SK-N-SH (cell line): ENCODE data around the gene TTC23L. TPM values are rescaled to one million over a fixed set of nuclear protein-coding genes. Genes with fewer than 3 reads are reported as not detected.

Experiments
- CTCF ChIA-PET: fragments of 300-600, 350-600 bp; formaldehyde crosslinking; extraction: SDS; loops from one replicate; lab custom pipeline; 2021; lab: Yijun Ruan, JAX
- POLR2A ChIA-PET: fragments of 350-600 bp; sonication (Branson Sonifier 250); formaldehyde crosslinking; extraction: SDS; loops from one replicate; lab custom pipeline; 2020; ENCODE audit warnings: antibody characterized with exemption, inconsistent platforms; lab: Yijun Ruan, JAX
- DNase-seq: peaks from one replicate; pipeline ENCODE4 v3.0.0; 2012
- H2AFZ ChIP-seq: fragments of 200-600 bp; sonication (generic); 2 replicates; pipeline ENCODE4 v1.8.1; 2016; ENCODE audit warnings: antibody characterized with exemption, mild to moderate bottlenecking, low read depth
- H3F3A ChIP-seq: fragments of 200-600 bp; sonication (generic); replicated peaks from 2 replicates; pipeline ENCODE3; 2016; ENCODE audit warnings: antibody characterized with exemption, mild to moderate bottlenecking; ENCODE audit not compliant: insufficient read depth
- H3K27ac ChIP-seq, 2 experiments: fragments of 200-500 bp in 1 of 2; fragments of 200-600 bp in 1 of 2; sonication (Bioruptor generic) in 1 of 2; sonication (generic), shearing (Covaris generic) in 1 of 2; 2 replicates each; pipeline versions ENCODE4 v1.5.1 to v1.6.1; 2014 to 2016; ENCODE audit warnings: low read depth in 2 of 2, inconsistent platforms in 1 of 2, low read length in 1 of 2, mild to moderate bottlenecking in 1 of 2, mixed read lengths in 1 of 2
- H3K27me3 ChIP-seq: fragments of 200-600 bp; sonication (generic), shearing (Covaris generic); 2 replicates; pipeline ENCODE4 v1.6.1; 2016; ENCODE audit warnings: mixed run types; ENCODE audit not compliant: insufficient read depth
- H3K36me3 ChIP-seq, 2 experiments: fragments of 200-500 bp in 1 of 2; fragments of 200-600 bp in 1 of 2; sonication (Bioruptor generic) in 1 of 2; sonication (generic) in 1 of 2; replicated peaks in 1 of 2; 2 replicates each; pipeline versions ENCODE3 to v1.5.1; 2014 to 2016; ENCODE audit warnings: low read length in 1 of 2, mild to moderate bottlenecking in 1 of 2; ENCODE audit not compliant: insufficient read depth in 2 of 2, control insufficient read depth in 1 of 2
- H3K4me1 ChIP-seq, 2 experiments: fragments of 200-500 bp in 1 of 2; fragments of 200-600 bp in 1 of 2; sonication (Bioruptor generic) in 1 of 2; sonication (generic), shearing (Covaris generic) in 1 of 2; 2 replicates each; pipeline versions ENCODE4 v1.5.1 to v1.6.1; 2014 to 2016; ENCODE audit warnings: low read depth in 1 of 2, low read length in 1 of 2, mixed run types in 1 of 2; ENCODE audit not compliant: insufficient read depth in 2 of 2, control insufficient read depth in 1 of 2
- H3K4me2 ChIP-seq: fragments of 200-600 bp; sonication (generic), shearing (Covaris generic); 2 replicates; pipeline ENCODE4 v1.6.1; 2017; ENCODE audit warnings: mixed run types
- H3K4me3 ChIP-seq, 2 experiments: fragments of 200-500 bp in 1 of 2; fragments of 200-600 bp in 1 of 2; sonication (Bioruptor generic) in 1 of 2; sonication (generic), shearing (Covaris generic) in 1 of 2; 2 replicates each; pipeline versions ENCODE4 v1.5.1 to v1.8.1; 2014 to 2016; ENCODE audit warnings: low read depth in 2 of 2, inconsistent platforms in 1 of 2, low read length in 1 of 2, mild to moderate bottlenecking in 1 of 2, mixed read lengths in 1 of 2, moderate library complexity in 1 of 2
- H3K79me2 ChIP-seq: fragments of 200-600 bp; sonication (generic); 2 replicates; pipeline ENCODE4 v1.8.1; 2017; ENCODE audit warnings: mild to moderate bottlenecking; ENCODE audit not compliant: insufficient read depth
- H3K9ac ChIP-seq: fragments of 200-600 bp; sonication (generic); 2 replicates; pipeline ENCODE4 v1.6.1; 2017; ENCODE audit warnings: mixed run types
- H3K9me2 ChIP-seq: fragments of 200-600 bp; sonication (generic); 2 replicates; pipeline ENCODE4 v1.6.1; 2017; ENCODE audit warnings: mixed run types
- H3K9me3 ChIP-seq: fragments of 200-600 bp; sonication (generic); 2 replicates; pipeline ENCODE4 v1.6.1; 2017; ENCODE audit warnings: mixed run types, mild to moderate bottlenecking, moderate library complexity
- H4K20me1 ChIP-seq: fragments of 200-600 bp; sonication (generic); 2 replicates; pipeline ENCODE4 v1.6.1; 2017; ENCODE audit warnings: mild to moderate bottlenecking, mixed run types; ENCODE audit not compliant: insufficient read depth
- JUND ChIP-seq: IDR thresholded peaks from 2 replicates; pipeline ENCODE4 v1.4.0; 2012
- POLR2AphosphoS5 ChIP-seq: IDR thresholded peaks from 2 replicates; pipeline ENCODE4 v1.6.1; 2012; ENCODE audit warnings: low read depth, low read length
- TCF12 ChIP-seq: IDR thresholded peaks from 2 replicates; pipeline ENCODE4 v1.4.0; 2012
- ZBTB33 ChIP-seq: IDR thresholded peaks from 2 replicates; pipeline ENCODE4 v1.4.0; 2012; ENCODE audit warnings: low read depth, borderline replicate concordance
- WGBS: methylation state at CpG from one replicate; pipeline ENCODE4 v1.1.6; 2017; ENCODE audit warnings: low lambda C conversion rate; 5-methylcytosine and 5-hydroxymethylcytosine counted together
- polyA plus RNA-seq, 3 experiments: library from polyadenylated mRNA; depleted of rRNA; stranded (reverse); fragments of >200 nt; gene quantifications; 2 replicates each; pipeline ENCODE4 v1.2.3, GENCODE V29; 2012
- TF ChIP-seq, protein P1 (sequence below): IDR thresholded peaks from 2 replicates; pipeline ENCODE4 v1.4.0; 2012; ENCODE audit warnings: low read depth, borderline replicate concordance

The TTC23L gene
- polyA plus RNA-seq, 1 of the 3 experiments (the other 2 are of a cell fraction): 0.49 TPM

- H3K27me3 ChIP-seq: no peaks in the 10 kb centered on the region
- no peak for TF ChIP-seq JUND
- TF ChIP-seq, all 33 proteins: peak for 0
- Histone ChIP-seq H3K9me3 (no peaks in the 10 kb centered on the region), H3K9me2 (no peaks in the 10 kb centered on the region), H3K4me2 (no peak overlapping the region), H3K4me1 (no peaks in the 10 kb centered on the region), H3K36me3 (peaks cover 66 to 73% of the 10 kb centered on the region in 2 experiments), H3K4me3 (no peak overlapping the region), H3K27ac (no peak overlapping the region), H3K79me2 (no peaks in the 10 kb centered on the region), H4K20me1 (no peaks in the 10 kb centered on the region), H3F3A (no peaks in the 10 kb centered on the region), H3K9ac (no peak overlapping the region), H2AFZ (no peak overlapping the region)
- 98% methylated on average over 3 of the region's 3 CpGs for WGBS
- CTCF ChIA-PET: no interaction called here
- no peak for DNase-seq
- POLR2A ChIA-PET: no interaction called here
Measured at GRCh38 chr5:34941936-34942335, 103.0 kb downstream of the TTC23L start.

- Histone ChIP-seq H3K4me1 (no peaks in the 10 kb centered on the region), H2AFZ (no peak overlapping the region), H3K36me3 (peaks cover 55 to 74% of the 10 kb centered on the region in 2 experiments), H3K9ac (no peak overlapping the region), H4K20me1 (no peaks in the 10 kb centered on the region), H3K4me3 (no peak overlapping the region), H3K27me3 (no peaks in the 10 kb centered on the region), H3K27ac (no peak overlapping the region), H3K9me2 (no peaks in the 10 kb centered on the region), H3K4me2 (no peak overlapping the region), H3K9me3 (no peaks in the 10 kb centered on the region), H3F3A (no peaks in the 10 kb centered on the region), H3K79me2 (no peaks in the 10 kb centered on the region)
- TF ChIP-seq POLR2AphosphoS5 (no peak), TCF12 (no peak)
- TF ChIP-seq, protein P1, sequence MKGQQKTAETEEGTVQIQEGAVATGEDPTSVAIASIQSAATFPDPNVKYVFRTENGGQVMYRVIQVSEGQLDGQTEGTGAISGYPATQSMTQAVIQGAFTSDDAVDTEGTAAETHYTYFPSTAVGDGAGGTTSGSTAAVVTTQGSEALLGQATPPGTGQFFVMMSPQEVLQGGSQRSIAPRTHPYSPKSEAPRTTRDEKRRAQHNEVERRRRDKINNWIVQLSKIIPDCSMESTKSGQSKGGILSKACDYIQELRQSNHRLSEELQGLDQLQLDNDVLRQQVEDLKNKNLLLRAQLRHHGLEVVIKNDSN: no peak
- ChIA-PET CTCF (interaction anchor here (1.0 to 1.4 kb wide), 5 partner anchors 9 to 59 kb away, joined by 3 to 5 read pairs (median 4); no protein-coding TSS in a partner anchor), POLR2A (no interaction called here)
- DNase-seq: no peak
- 97% methylated on average over 2 of the region's 2 CpGs for WGBS
Measured at GRCh38 chr5:34944044-34944443, 105.1 kb downstream of the TTC23L start.

- Histone ChIP-seq H3K27ac (no peak overlapping the region), H3K4me1 (no peaks in the 10 kb centered on the region), H2AFZ (no peak overlapping the region), H3K4me3 (no peak overlapping the region), H3K4me2 (no peak overlapping the region), H3F3A (no peaks in the 10 kb centered on the region), H3K79me2 (no peaks in the 10 kb centered on the region), H3K27me3 (no peaks in the 10 kb centered on the region), H3K9ac (no peak overlapping the region), H3K36me3 (peaks cover 59 to 77% of the 10 kb centered on the region in 2 experiments), H3K9me2 (no peaks in the 10 kb centered on the region), H4K20me1 (no peaks in the 10 kb centered on the region), H3K9me3 (no peaks in the 10 kb centered on the region)
- CTCF ChIA-PET: interaction anchor here (1.0 to 1.4 kb wide), 3 partner anchors 10 to 58 kb away, joined by 4 to 5 read pairs (median 5); no protein-coding TSS in a partner anchor
- POLR2A ChIA-PET: no interaction called here
- WGBS: 88% methylated on average over 11 of the region's 11 CpGs
- no peak for DNase-seq
- no peak for TF ChIP-seq POLR2AphosphoS5
- no peak for TF ChIP-seq ZBTB33
Measured at GRCh38 chr5:34944460-34945047, 105.6 kb downstream of the TTC23L start.

Other genes with a start within 250 kb of the TTC23L start
- gene RAI14, start 182.8 kb upstream of the TTC23L start, polyA plus RNA-seq (2012; rRNA removed): 53.2 and 59.5 TPM in 2 replicates
- gene RAD1, start 76.3 kb downstream of the TTC23L start, polyA plus RNA-seq (2012; rRNA removed): 18.2 and 21.2 TPM in 2 replicates
- 18.4 and 22.9 TPM in 2 replicates for gene BRIX1, start 76.5 kb downstream of the TTC23L start, polyA plus RNA-seq (2012; rRNA removed)
- 8.8 and 9.7 TPM in 2 replicates for gene DNAJC21, start 90.4 kb downstream of the TTC23L start, polyA plus RNA-seq (2012; rRNA removed)
- not detected in 2 replicates for gene AGXT2, start 208.8 kb downstream of the TTC23L start, polyA plus RNA-seq (2012; rRNA removed)